HEK293 (cell line): ENCODE measurements around the gene ELOVL3.

Experiments used
- CTCF ChIA-PET: fragments of 350-600 bp; formaldehyde crosslinking; extraction: SDS; loops from one replicate; lab custom pipeline; 2021; ENCODE audit warnings: antibody characterized with exemption; lab: Yijun Ruan, JAX
- POLR2A ChIA-PET: fragments of 300-600 bp; formaldehyde crosslinking; extraction: SDS; loops from one replicate; lab custom pipeline; 2020; ENCODE audit warnings: antibody characterized with exemption, inconsistent platforms; lab: Yijun Ruan, JAX
- H3K27ac ChIP-seq: fragments of 200-500 bp; sonication (Bioruptor generic); 2 replicates; pipeline ENCODE4 v1.5.1; 2014; ENCODE audit warnings: low read depth, low read length, control low read depth, inconsistent platforms; ENCODE audit errors: extremely low read depth
- H3K36me3 ChIP-seq, 2 experiments: fragments of 200-500 bp in 1 of 2; sonication (Bioruptor generic) in 1 of 2; 1 replicate in 1 of 2; 2 replicates in 1 of 2; pipeline ENCODE4 v1.5.1; 2014 to 2017; ENCODE audit warnings: inconsistent platforms in 2 of 2, low read length in 2 of 2; ENCODE audit not compliant: control insufficient read depth in 2 of 2, insufficient read depth in 1 of 2
- H3K4me1 ChIP-seq: fragments of 200-500 bp; sonication (Bioruptor generic); 2 replicates; pipeline ENCODE4 v1.5.1; 2014; ENCODE audit warnings: mild to moderate bottlenecking, low read length, inconsistent platforms; ENCODE audit not compliant: control insufficient read depth, insufficient read depth
- H3K4me3 ChIP-seq: 2 replicates; pipeline ENCODE4 v1.5.1; 2011; ENCODE audit warnings: low read depth, mild to moderate bottlenecking, control low read depth, low read length, moderate library complexity
- H3K9me3 ChIP-seq: fragments of 200-500 bp; sonication (Bioruptor generic); 2 replicates; pipeline ENCODE4 v1.5.1; 2014; ENCODE audit warnings: low read depth, low read length, inconsistent platforms; ENCODE audit not compliant: control insufficient read depth, insufficient read depth
- HOXA7 ChIP-seq: sonication (generic); formaldehyde crosslinking; IDR thresholded peaks from 2 replicates; pipeline ENCODE4 v1.8.1; 2022; ENCODE audit warnings: missing genetic modification reagents, borderline replicate concordance
- IKZF3 ChIP-seq: fragments of 450-650 bp; IDR thresholded peaks from 2 replicates; pipeline ENCODE4 v1.5.0; 2018; ENCODE audit warnings: missing biosample characterization, mild to moderate bottlenecking, missing genetic modification characterization, moderate library complexity
- KLF1 ChIP-seq: fragments of 450-650 bp; formaldehyde crosslinking; IDR thresholded peaks from 2 replicates; pipeline ENCODE4 v1.5.1; 2016; ENCODE audit warnings: missing biosample characterization, missing genetic modification characterization
- KLF8 ChIP-seq: fragments of 450-650 bp; formaldehyde crosslinking; IDR thresholded peaks from 2 replicates; pipeline ENCODE4 v1.5.1; 2016; ENCODE audit warnings: missing biosample characterization, missing genetic modification characterization
- PBX3 ChIP-seq: sonication (generic); formaldehyde crosslinking; IDR thresholded peaks from 2 replicates; pipeline ENCODE4 v1.8.1; 2022; ENCODE audit warnings: mild to moderate bottlenecking, moderate library complexity, missing genetic modification reagents
- PRDM10 ChIP-seq: fragments of 450-650 bp; formaldehyde crosslinking; IDR thresholded peaks from 2 replicates; pipeline ENCODE4 v1.5.1; 2016; ENCODE audit warnings: missing biosample characterization, missing genetic modification characterization
- SP3 ChIP-seq: fragments of 450-650 bp; formaldehyde crosslinking; IDR thresholded peaks from 2 replicates; pipeline ENCODE4 v1.5.1; 2016; ENCODE audit warnings: missing biosample characterization, missing genetic modification characterization
- TCF7L2 ChIP-seq: IDR thresholded peaks from 2 replicates; pipeline ENCODE4 v1.6.1; 2011; ENCODE audit warnings: low read depth, mild to moderate bottlenecking, inconsistent platforms, low read length, moderate library complexity, borderline replicate concordance
- TRIM28 ChIP-seq: IDR thresholded peaks from 2 replicates; pipeline ENCODE4 v1.6.1; 2011; ENCODE audit warnings: low read length, control low read depth, borderline replicate concordance
- ZBTB10 ChIP-seq: fragments of 450-650 bp; formaldehyde crosslinking; IDR thresholded peaks from 2 replicates; pipeline ENCODE4 v1.5.1; 2016; ENCODE audit warnings: missing biosample characterization, missing genetic modification characterization
- ZEB2 ChIP-seq: fragments of 450-650 bp; formaldehyde crosslinking; IDR thresholded peaks from 2 replicates; pipeline ENCODE4 v1.5.1; 2016; ENCODE audit warnings: missing biosample characterization, missing genetic modification characterization
- ZFP3 ChIP-seq: fragments of 450-650 bp; formaldehyde crosslinking; IDR thresholded peaks from 2 replicates; pipeline ENCODE4 v1.5.1; 2016; ENCODE audit warnings: low read depth, missing biosample characterization, missing genetic modification characterization
- ZNF292 ChIP-seq: fragments of 450-650 bp; formaldehyde crosslinking; IDR thresholded peaks from 2 replicates; pipeline ENCODE4 v1.5.1; 2016; ENCODE audit warnings: low read depth, missing biosample characterization, missing genetic modification characterization, borderline replicate concordance
- ZNF311 ChIP-seq: fragments of 450-650 bp; formaldehyde crosslinking; IDR thresholded peaks from 2 replicates; pipeline ENCODE4 v1.5.1; 2017; ENCODE audit warnings: missing biosample characterization, missing genetic modification characterization, borderline replicate concordance
- ZNF518A ChIP-seq: fragments of 450-650 bp; formaldehyde crosslinking; conservative IDR thresholded peaks from 2 replicates; pipeline ENCODE4 v1.5.1; 2016; ENCODE audit warnings: low read depth, missing biosample characterization, missing genetic modification characterization
- ZNF658 ChIP-seq: fragments of 450-650 bp; formaldehyde crosslinking; IDR thresholded peaks from 2 replicates; pipeline ENCODE4; 2016; ENCODE audit warnings: missing biosample characterization, missing genetic modification characterization

ELOVL3 gene

GRCh38 chr10:102236006-102236405 is 9.9 kb downstream of the ELOVL3 start:
- no peaks in the 10 kb centered on the region for H3K4me1 ChIP-seq
- POLR2A ChIA-PET: interaction anchor here (1.9 kb wide), 1 partner anchor 10 kb away, joined by 8 read pairs; the partner anchor contains the start of gene GBF1
- CTCF ChIA-PET: interaction anchor here (0.6 to 17.5 kb wide), 5 partner anchors 8 to 978 kb away, joined by 3 to 531 read pairs (median 3); no protein-coding TSS in a partner anchor
- H3K36me3 ChIP-seq: no peaks in the 10 kb centered on the region
- H3K4me3 ChIP-seq: no peak overlapping the region
- no peak for TF ChIP-seq ZFP3 (tag by site-specific recombination)
- no peak for TF ChIP-seq IKZF3 (tag by site-specific recombination)
- no peak for TF ChIP-seq ZEB2 (tag by site-specific recombination)
- TF ChIP-seq KLF1 (tag by site-specific recombination): 0 out of 2 replicates have a peak, but pooled peaks have one; percentile 24
- TF ChIP-seq ZNF658 (tag by site-specific recombination): no peak
- TF ChIP-seq TRIM28: no peak
- TF ChIP-seq ZNF311 (tag by site-specific recombination): no peak
- TF ChIP-seq KLF8: no peak
- no peaks in the 10 kb centered on the region for H3K9me3 ChIP-seq
- H3K27ac ChIP-seq: no peak overlapping the region

GRCh38 chr10:102237711-102238252 is 11.7 kb downstream of the ELOVL3 start:
- Histone ChIP-seq H3K4me3 (no peak overlapping the region), H3K9me3 (no peaks in the 10 kb centered on the region), H3K27ac (no peak overlapping the region), H3K36me3 (no peaks in the 10 kb centered on the region), H3K4me1 (no peaks in the 10 kb centered on the region; the same call in 1 of the 2 replicates)
- TF ChIP-seq PRDM10 (peak; percentile 89), ZFP3 (tag by site-specific recombination) (no peak)
- POLR2A ChIA-PET: interaction anchor here (0.5 kb wide), 1 partner anchor 126 kb away, joined by 3 read pairs; no protein-coding TSS in a partner anchor
- CTCF ChIA-PET: interaction anchor here (0.6 to 17.5 kb wide), 5 partner anchors 8 to 241 kb away, joined by 3 to 531 read pairs (median 4); no protein-coding TSS in a partner anchor

- Histone ChIP-seq H3K27ac (no peak overlapping the region), H3K4me1 (no peaks in the 10 kb centered on the region; the same call in 1 of the 2 replicates), H3K4me3 (no peak overlapping the region), H3K36me3 (no peaks in the 10 kb centered on the region), H3K9me3 (no peaks in the 10 kb centered on the region)
- POLR2A ChIA-PET: interaction anchor here (1.2 to 1.7 kb wide), 3 partner anchors 10 to 71 kb away, joined by 3 to 9 read pairs (median 4); no protein-coding TSS in a partner anchor
- CTCF ChIA-PET: interaction anchor here (0.6 to 17.5 kb wide), 4 partner anchors 10 to 429 kb away, joined by 3 to 531 read pairs (median 18); no protein-coding TSS in a partner anchor
- no peak for TF ChIP-seq ZBTB10 (tag by site-specific recombination)
- no peak for TF ChIP-seq TCF7L2
- no peak for TF ChIP-seq HOXA7 (CRISPR knock-in tag)
- no peak for TF ChIP-seq ZNF518A (tag by site-specific recombination)
- no peak for TF ChIP-seq PBX3 (CRISPR knock-in tag)
- TF ChIP-seq ZFP3 (tag by site-specific recombination): no peak
- no peak for TF ChIP-seq ZNF292 (tag by site-specific recombination)
- TF ChIP-seq TRIM28: no peak
- TF ChIP-seq SP3 (tag by site-specific recombination): no peak
Measured at GRCh38 chr10:102240467-102241031, 14.4 kb downstream of the ELOVL3 start.
